CD4-positive, alpha-beta T cell treated with Interferon gamma for 1 hour (primary cell): ENCODE measurements around the gene CLEC2D.
"Not testable (repeated sequence)": the region's sequence is repeated elsewhere in the genome, so short reads cannot be mapped to it uniquely, and the experiment has no call there.

Source experiments
- DNase-seq: peaks from one replicate; pipeline ENCODE4 v3.0.0-alpha.2; 2020

Gene CLEC2D

DNA sequence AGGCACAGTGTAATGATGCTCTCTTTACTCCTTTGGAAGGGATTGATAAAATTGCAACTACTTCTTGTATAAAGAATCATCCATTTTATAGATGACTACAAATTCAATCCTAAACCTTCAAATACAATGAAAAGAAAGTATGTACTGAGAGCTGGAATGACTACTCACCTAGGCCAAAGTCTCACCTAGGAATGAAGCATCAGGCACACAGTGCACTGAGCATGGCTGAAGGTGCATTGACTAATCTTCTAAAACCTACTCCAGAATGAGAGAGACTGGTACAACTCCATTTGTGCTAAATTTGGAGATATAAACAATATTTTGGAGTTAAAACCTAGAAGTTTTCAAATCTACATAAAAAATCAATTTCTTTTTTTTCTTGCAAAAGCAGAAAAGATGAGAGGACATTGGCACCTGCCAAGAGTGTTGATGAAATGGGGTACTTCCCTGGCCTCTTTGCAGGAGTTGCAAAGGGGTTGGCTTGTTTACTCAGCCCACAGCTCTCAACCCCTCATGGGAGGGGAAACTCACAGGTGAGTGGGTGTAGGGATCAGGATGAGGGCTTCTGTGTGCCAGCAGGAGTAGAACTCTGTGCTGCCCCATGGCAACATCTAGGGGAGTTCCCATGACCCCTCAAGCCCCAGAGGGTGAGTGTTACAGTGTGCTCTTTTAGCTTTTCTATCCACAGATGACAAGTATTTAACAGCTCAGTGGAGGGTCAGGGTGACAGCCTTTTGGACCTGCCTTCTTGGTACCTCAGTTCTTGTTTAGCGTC, 32.1 kb downstream of the CLEC2D start:
- DNase-seq, result no peak

- DNase-seq, result peak; percentile 49
Measured at GRCh38 chr12:9702255-9702654, 32.7 kb downstream of the CLEC2D start.

DNA sequence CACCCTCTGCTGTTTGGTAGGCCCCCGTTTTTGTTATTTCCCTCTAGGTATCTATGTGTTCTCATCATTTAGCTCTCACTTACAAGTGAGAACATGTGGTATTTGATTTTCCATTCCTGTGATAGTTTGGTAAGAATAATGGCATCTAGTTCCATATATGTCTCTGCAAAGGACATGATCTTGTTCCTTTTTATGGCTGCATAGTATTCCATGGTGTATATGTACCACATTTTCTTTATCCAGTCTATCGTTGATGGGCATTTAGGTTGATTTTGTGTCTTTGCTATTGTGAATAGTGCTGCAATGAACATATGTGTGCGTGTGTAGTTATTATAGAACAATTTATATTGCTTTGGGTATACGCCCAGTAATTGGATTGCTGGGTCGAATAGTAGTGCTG, 35.0 kb downstream of the CLEC2D start:
- not testable (repeated sequence) for DNase-seq

DNA sequence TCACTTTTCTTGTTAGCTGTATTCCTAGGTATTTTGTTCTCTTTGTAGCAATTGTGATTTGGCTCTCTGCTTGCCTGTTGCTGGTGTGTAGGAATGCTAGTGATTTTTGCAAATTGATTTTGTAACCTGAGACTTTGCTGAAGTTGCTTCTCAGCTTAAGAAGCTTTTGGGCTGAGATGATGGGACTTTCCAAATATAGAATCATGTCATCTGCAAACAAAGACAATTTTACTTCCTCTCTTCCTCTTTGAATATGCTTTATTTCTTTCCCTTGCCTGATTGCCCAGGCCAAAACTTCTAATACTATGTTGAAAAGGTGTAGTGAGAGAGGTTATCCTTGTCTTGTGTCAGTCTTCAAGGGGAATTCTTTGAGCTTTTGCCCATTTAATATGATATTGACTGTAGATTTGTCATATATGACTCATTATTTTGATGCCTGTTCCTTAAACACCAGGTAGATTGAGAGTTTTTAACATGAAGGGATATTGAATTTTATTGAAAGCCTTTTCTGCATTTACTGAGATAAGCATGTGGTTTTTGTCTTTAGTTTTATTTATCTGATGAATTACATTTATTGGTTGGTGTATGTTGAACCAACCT, 36.7 kb downstream of the CLEC2D start:
- DNase-seq, result no peak

DNA sequence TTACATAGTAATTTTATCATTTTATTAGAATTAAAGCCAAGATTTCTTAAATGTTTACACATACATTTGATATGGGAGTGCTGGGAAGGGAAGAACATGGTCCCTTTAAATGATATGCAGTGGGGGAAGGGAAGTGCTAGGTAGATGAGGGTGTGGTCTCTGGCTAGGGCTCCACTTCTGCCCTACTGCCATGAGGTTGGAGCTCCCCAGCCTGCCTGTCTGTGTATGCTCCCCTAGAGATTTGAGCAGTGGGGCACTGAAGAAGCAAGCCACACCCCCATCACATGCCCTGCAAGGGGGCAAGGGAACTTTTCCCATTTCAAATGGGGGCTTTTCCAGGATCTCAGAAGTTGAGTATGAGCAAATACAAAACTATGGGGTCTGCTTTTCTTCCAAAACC, 37.8 kb downstream of the CLEC2D start:
- no peak for DNase-seq

GRCh38 chr12:9707864-9708808, 38.6 kb downstream of the CLEC2D start:
- peak; percentile 75 for DNase-seq

DNA sequence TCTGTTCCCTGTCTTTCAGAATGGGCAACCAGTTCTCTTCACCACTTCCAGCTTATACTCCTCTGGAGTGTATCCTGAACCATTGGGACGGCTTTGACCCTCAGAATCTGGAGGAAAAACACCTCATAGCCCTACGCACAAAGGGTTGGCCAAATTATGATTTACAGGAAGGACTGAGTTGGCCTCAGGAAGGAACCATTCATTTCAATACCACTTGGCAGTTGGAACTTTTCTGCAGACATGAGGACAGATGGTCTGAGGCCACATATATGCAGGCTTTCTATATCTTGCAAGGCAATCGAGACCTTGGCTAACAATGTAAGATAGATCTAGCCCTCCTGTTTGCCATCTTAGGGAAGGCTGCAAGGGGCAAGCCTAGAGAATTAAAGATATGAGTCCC, 39.3 kb downstream of the CLEC2D start:
- DNase-seq, result no peak

DNA sequence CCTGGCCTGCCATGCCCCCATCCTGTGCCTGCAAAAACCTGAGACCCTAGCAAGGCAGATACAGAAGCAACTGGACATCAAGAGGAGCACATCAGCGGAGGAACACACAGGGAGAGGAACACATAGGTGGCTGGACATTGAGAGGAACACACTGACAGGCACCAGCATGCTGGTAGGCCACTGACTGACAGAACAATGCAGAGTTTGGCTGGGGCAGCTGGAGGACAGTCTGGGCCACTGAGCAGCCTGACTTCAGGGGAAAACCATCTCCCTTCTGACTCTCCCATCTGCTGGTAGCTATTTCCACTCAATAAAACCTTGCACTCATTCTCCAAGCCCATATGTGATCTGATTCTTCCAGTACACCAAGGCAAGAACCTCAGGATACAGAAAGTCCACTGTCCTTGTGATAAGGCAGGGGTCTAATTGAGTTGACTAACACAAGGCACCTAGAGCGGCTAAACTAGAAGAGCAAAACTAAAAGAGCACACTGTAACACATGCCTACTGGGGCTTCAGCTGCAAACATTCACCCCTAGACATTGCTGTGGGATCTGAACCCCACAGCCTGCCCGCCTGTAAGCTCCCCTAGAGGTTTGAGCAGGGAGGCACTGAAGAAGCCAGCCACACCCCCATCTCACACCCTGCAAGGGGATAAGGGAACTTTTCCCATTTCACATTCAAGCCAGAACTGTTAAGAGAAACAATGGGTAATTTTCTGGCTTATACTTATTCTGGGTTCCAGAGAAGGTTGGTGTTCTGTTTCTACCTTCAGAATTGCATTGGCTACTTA, 41.3 kb downstream of the CLEC2D start:
- DNase-seq, result no peak

- DNase-seq, result no peak
Measured at GRCh38 chr12:9711664-9712063, 42.2 kb downstream of the CLEC2D start.

GRCh38 chr12:9713032-9713558, 43.6 kb downstream of the CLEC2D start:
- DNase-seq, result peak; percentile 23

DNA sequence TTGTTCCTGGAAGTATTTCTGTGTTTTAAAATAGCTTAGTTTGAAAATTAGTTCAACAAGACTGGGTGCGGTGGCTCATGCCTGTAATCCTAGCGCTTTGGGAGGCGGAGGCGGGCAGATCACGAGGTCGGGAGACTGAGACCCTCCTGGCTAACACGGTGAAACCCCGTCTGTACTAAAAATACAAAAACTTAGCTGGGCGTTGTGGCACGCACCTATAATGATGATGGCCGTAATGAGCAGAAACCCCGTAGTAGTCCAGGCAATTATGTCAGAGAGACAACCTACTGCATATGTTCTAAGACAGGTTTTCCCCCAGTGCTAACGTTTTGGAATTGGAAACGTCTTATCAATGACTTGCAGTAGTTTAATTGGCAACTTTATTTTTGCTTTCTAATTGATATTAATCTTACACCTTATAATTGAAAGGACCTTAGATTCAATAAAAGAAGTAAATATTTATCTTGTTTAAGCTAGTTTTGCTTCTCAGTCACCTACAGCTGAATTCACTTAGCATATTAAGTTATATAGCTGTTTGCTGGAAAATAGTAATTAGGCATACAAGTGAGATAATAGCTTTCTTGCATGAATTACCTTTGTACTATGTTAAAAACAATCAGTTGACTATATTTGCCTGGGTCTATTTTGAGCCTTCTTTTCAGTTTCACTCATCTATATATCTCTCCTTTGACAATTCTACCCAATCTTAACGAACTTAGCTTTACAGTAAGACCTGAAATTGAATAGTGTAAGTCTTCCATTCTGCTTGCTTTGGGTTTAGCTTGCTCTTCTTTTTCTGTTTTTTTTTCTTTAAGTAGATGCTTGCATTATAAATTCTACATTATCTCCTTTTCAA, 47.8 kb downstream of the CLEC2D start:
- no peak for DNase-seq

- DNase-seq, result no peak
Measured at GRCh38 chr12:9718968-9719367, 49.5 kb downstream of the CLEC2D start.

DNA sequence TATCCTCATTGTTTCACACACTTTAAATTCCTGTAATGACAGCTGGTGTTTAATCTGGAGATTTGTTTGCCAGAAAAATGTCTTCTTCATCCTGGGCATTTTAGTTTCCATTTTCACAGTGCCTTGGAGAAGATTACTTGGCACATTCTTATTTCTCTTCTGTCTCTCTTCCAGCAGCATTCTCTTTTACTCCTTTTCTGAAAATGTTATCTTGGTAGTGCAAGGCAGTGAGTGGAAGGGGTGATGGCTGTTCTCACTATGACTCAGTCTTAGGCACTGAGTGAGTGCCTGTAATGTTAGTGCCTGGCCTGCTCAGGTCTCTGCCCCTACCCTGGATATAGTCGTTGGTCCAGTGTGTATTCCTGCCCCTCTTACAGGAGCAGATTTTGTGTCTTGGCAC, 50.3 kb downstream of the CLEC2D start:
- DNase-seq, result no peak

- peak; percentile 21 for DNase-seq
Measured at GRCh38 chr12:9721394-9722092, 52.0 kb downstream of the CLEC2D start.

- no peak for DNase-seq
Measured at GRCh38 chr12:9724023-9724422, 54.5 kb downstream of the CLEC2D start.

- no peak for DNase-seq
Measured at GRCh38 chr12:9725213-9725870, 55.8 kb downstream of the CLEC2D start.

GRCh38 chr12:9727813-9728212, 58.3 kb downstream of the CLEC2D start:
- no peak for DNase-seq

- DNase-seq, result no peak
Measured at GRCh38 chr12:9729082-9729481, 59.6 kb downstream of the CLEC2D start.

DNA sequence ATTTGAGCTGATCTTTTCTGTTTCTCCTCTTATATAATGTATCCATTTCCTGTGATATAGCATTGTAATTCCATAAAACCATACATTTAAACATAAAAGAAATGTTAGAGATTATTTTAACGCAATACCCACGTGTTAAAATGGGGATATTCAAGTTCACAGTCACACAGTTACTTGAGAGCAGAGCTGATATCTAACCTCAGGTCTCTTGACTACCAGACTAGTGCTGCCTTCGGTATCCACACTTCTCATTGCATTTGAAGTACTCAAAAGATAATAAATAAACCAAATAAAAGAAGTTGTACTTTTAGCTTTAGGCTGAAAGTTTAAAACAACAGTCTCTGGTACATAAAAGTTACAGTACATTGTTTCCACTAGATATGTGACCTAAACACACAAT, 60.5 kb downstream of the CLEC2D start:
- DNase-seq, result no peak

- no peak for DNase-seq
Measured at GRCh38 chr12:9730591-9730990, 61.1 kb downstream of the CLEC2D start.
